PC-3 (cell line): ENCODE results near the gene SNAPC2. TPM values are rescaled to one million over a fixed set of nuclear protein-coding genes. Genes with fewer than 3 reads are reported as not detected.

Experiments used
- ATAC-seq: fragments of 200-7000 bp; cut with Tn5 transposase; 2 replicates; pipeline ENCODE4 v1.9.1; 2020; ENCODE audit warnings: mild to moderate bottlenecking, moderate library complexity
- BruUV-seq: library from RNA; stranded (reverse); fragments of 400-500 nt; replicated peaks from 2 replicates; lab custom pipeline; 2021; lab: Mats Ljungman, UMichigan
- CTCF ChIA-PET: fragments of 300-600 bp; sonication (Branson Sonifier 250); formaldehyde crosslinking; loops from one replicate; lab custom pipeline; 2022; ENCODE audit warnings: antibody characterized with exemption; lab: Charles Lee
- POLR2A ChIA-PET: fragments of 300-600 bp; sonication (Branson Sonifier 250); formaldehyde crosslinking; loops from one replicate; lab custom pipeline; 2022; ENCODE audit warnings: antibody characterized with exemption; ENCODE audit not compliant: unreplicated experiment; lab: Charles Lee
- DNase-seq: peaks from one replicate; pipeline ENCODE4 v3.0.0-alpha.2; 2015
- H2AFZ ChIP-seq: fragments of 300-600 bp; sonication (generic); 2 replicates; pipeline ENCODE4 v1.6.0; 2016; ENCODE audit warnings: antibody characterized with exemption, low read length
- H3F3A ChIP-seq: fragments of 300-600 bp; sonication (generic); one replicate; pipeline ENCODE4 v1.6.0; 2017; ENCODE audit warnings: antibody characterized with exemption, low read length, control low read depth, mild to moderate bottlenecking; ENCODE audit not compliant: unreplicated experiment
- H3K27ac ChIP-seq: fragments of 300-600 bp; sonication (generic); 2 replicates; pipeline ENCODE4 v1.5.1; 2016; ENCODE audit warnings: mild to moderate bottlenecking, low read length
- H3K27me3 ChIP-seq: fragments of 300-600 bp; sonication (generic); 2 replicates; pipeline ENCODE4 v1.6.1; 2016; ENCODE audit warnings: low read length, mixed read lengths
- H3K36me3 ChIP-seq: fragments of 300-600 bp; sonication (generic); 2 replicates; pipeline ENCODE4 v1.6.1; 2016; ENCODE audit warnings: low read depth, mixed run types, low read length, mixed read lengths
- H3K4me1 ChIP-seq: fragments of 300-600 bp; sonication (generic); 2 replicates; pipeline ENCODE4 v1.5.1; 2016; ENCODE audit warnings: low read length; ENCODE audit not compliant: insufficient read depth
- H3K4me2 ChIP-seq: fragments of 300-600 bp; sonication (generic); 2 replicates; pipeline ENCODE4 v1.6.0; 2016; ENCODE audit warnings: low read length
- H3K4me3 ChIP-seq: fragments of 300-600 bp; sonication (generic); 2 replicates; pipeline ENCODE4 v1.5.1; 2016; ENCODE audit warnings: mild to moderate bottlenecking, low read length, mixed read lengths
- H3K79me2 ChIP-seq: fragments of 300-600 bp; sonication (generic); 2 replicates; pipeline ENCODE4 v1.6.1; 2017; ENCODE audit warnings: low read length, mixed read lengths
- H3K9ac ChIP-seq: fragments of 300-600 bp; sonication (generic); 2 replicates; pipeline ENCODE4 v1.6.0; 2016; ENCODE audit warnings: mild to moderate bottlenecking, low read length
- H3K9me2 ChIP-seq: fragments of 300-600 bp; sonication (generic); replicated peaks from 2 replicates; pipeline ENCODE4 v1.6.1; 2016; ENCODE audit warnings: mixed run types, low read length, mixed read lengths
- H3K9me3 ChIP-seq: fragments of 300-600 bp; sonication (generic); 2 replicates; pipeline ENCODE4 v1.6.1; 2016; ENCODE audit warnings: low read length, mixed read lengths
- H4K20me1 ChIP-seq: fragments of 300-600 bp; sonication (generic); 2 replicates; pipeline ENCODE4 v1.6.1; 2016; ENCODE audit warnings: low read length, mixed read lengths
- EZH2 ChIP-seq: fragments of 300-600 bp; sonication (generic); IDR thresholded peaks from one replicate; pipeline ENCODE4 v1.6.1; 2017; ENCODE audit warnings: antibody characterized with exemption, mild to moderate bottlenecking, low read length; ENCODE audit not compliant: unreplicated experiment
- EZH2phosphoT487 ChIP-seq: fragments of 300-600 bp; sonication (generic); IDR thresholded peaks from 2 replicates; pipeline ENCODE4 v1.6.1; 2018; ENCODE audit warnings: mild to moderate bottlenecking, antibody characterized with exemption, low read length, borderline replicate concordance
- intact Hi-C: fragments of 100-400 bp; cut with micrococcal nuclease; formaldehyde crosslinking; loops from 2 replicates; pipeline ENCODE4 v1.9.0; 2023
- total RNA-seq: library from RNA; depleted of rRNA; stranded (reverse); fragments of >200 nt; gene quantifications from 2 replicates; pipeline ENCODE4 v1.2.3, GENCODE V29; 2014
- TF ChIP-seq, protein P1 (sequence below): fragments of 300-600 bp; sonication (generic); conservative IDR thresholded peaks from 2 replicates; pipeline ENCODE4 v1.5.1; 2017; ENCODE audit warnings: antibody characterized with exemption, low read depth, mild to moderate bottlenecking, low read length

SNAPC2 gene
- total RNA-seq, 1 experiment from 2014 or later = 40.1 TPM

DNA sequence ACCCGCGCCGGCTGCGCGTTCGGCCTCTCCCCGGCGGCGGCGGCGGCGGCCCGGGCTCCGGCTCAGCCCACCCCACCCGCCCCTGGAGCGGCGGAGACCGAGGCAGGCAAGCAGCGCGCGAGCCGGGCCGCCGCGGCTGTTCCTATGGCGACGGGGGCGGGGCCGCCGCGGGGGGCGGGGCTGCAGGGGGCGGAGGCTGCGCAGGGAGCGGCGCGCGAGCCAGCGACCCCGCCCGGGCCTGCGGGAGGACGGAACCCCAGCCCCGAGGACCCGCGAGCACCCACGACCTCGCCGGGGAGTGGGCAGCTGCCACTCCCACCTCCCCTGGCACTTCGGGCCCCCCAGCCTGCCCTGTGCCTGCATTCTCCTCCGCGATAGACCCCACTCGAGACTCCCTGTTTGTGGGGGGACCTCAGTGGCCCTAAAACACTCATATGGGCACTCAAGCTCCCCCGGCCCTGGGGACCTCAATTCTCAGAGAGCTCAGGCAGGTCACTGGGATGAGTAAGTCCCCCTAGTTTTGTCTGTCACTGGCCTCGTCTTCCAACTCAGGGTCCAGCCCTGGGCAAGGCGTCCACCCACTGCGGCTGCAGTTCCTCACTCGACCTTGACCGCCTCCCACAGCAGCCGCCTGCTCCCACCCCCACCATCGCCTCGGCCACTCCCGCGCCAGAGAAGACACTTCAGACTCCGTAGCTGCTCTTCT lies 6.0 kb downstream of the SNAPC2 start, which contains the start of gene CTXN1:
CTXN1 (minus strand) TSS at position 115 of the 706 bp plus-strand sequence. CDS start 597 bp downstream, outside the sequence.
- peak; percentile 71 for DNase-seq
- peak within 1 kb of the TSS; percentile 88 for H3K4me2 ChIP-seq

GRCh38 chr19:7926727-7927604 lies 6.8 kb downstream of the SNAPC2 start:
- 0 out of 2 replicates have a peak, but pooled peaks cover 5% of the 10 kb centered on the region for H4K20me1 ChIP-seq
- H3F3A ChIP-seq = no peaks in the 10 kb centered on the region
- peaks cover 16% of the 10 kb centered on the region for H3K36me3 ChIP-seq
- H3K9me3 ChIP-seq = no peaks in the 10 kb centered on the region
- no peaks in the 10 kb centered on the region for H3K9me2 ChIP-seq
- BruUV-seq = no TSS peak
- intact Hi-C loops = loop anchor here (5.0 kb wide), 1 partner anchor 75 kb away; no protein-coding TSS in a partner anchor
- CTCF ChIA-PET = no interaction called here
- TF ChIP-seq, protein P1, sequence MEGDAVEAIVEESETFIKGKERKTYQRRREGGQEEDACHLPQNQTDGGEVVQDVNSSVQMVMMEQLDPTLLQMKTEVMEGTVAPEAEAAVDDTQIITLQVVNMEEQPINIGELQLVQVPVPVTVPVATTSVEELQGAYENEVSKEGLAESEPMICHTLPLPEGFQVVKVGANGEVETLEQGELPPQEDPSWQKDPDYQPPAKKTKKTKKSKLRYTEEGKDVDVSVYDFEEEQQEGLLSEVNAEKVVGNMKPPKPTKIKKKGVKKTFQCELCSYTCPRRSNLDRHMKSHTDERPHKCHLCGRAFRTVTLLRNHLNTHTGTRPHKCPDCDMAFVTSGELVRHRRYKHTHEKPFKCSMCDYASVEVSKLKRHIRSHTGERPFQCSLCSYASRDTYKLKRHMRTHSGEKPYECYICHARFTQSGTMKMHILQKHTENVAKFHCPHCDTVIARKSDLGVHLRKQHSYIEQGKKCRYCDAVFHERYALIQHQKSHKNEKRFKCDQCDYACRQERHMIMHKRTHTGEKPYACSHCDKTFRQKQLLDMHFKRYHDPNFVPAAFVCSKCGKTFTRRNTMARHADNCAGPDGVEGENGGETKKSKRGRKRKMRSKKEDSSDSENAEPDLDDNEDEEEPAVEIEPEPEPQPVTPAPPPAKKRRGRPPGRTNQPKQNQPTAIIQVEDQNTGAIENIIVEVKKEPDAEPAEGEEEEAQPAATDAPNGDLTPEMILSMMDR = no peak
- no peak for TF ChIP-seq EZH2
- no peak for TF ChIP-seq EZH2phosphoT487
- peak overlapping the region; percentile 88 for H3K4me2 ChIP-seq
- POLR2A ChIA-PET = no interaction called here
- DNase-seq = no peak
- no peak overlapping the region for H3K9ac ChIP-seq
- H3K27ac ChIP-seq = no peak overlapping the region
- no peaks in the 10 kb centered on the region for H3K79me2 ChIP-seq
- H3K4me1 ChIP-seq = peaks cover 44% of the 10 kb centered on the region
- H3K4me3 ChIP-seq = no peak overlapping the region
- no peak for ATAC-seq
- no peaks in the 10 kb centered on the region for H3K27me3 ChIP-seq
- H2AFZ ChIP-seq = no peak overlapping the region

More for the DNA sequence above, 6.0 kb downstream of the SNAPC2 start, which contains the start of gene CTXN1:
- no peaks in the 10 kb centered on the region for H3K9me2 ChIP-seq
- H3K9ac ChIP-seq = no peak within 1 kb of the TSS
- ChIA-PET POLR2A (no interaction called here), CTCF (no interaction called here)
- H2AFZ ChIP-seq = peak within 1 kb of the TSS; percentile 63
- TF ChIP-seq, protein P1 = no peak
- TF ChIP-seq EZH2phosphoT487 (no peak), EZH2 (no peak)
- H3F3A ChIP-seq = no peaks in the 10 kb centered on the region
- H3K27me3 ChIP-seq = no peaks in the 10 kb centered on the region
- no peak within 1 kb of the TSS for H3K27ac ChIP-seq
- peak within 1 kb of the TSS; percentile 57 for H3K4me3 ChIP-seq
- no TSS peak for BruUV-seq
- 0 out of 2 replicates have a peak, but pooled peaks cover 9% of the 10 kb centered on the region for H4K20me1 ChIP-seq
- intact Hi-C loops = loop anchor here (5.0 kb wide), 1 partner anchor 74 kb away; no protein-coding TSS in a partner anchor
- H3K79me2 ChIP-seq = 0 out of 2 replicates have a peak, but pooled peaks cover 5% of the 10 kb centered on the region
- no peaks in the 10 kb centered on the region for H3K9me3 ChIP-seq
- H3K4me1 ChIP-seq = peaks cover 50% of the 10 kb centered on the region
- ATAC-seq = peak; percentile 54
- peaks cover 11% of the 10 kb centered on the region for H3K36me3 ChIP-seq
